Transverse colon (tissue), 4 donors: ENCODE results near the gene DDAH1.
A peak's percentile ranks its signal among the peaks of the same experiment; 100 is the strongest.

Experiments used
- EP300 ChIP-seq: sonication (generic); formaldehyde crosslinking; IDR thresholded peaks from one replicate; pipeline ENCODE4 v1.6.1; 2017; ENCODE audit warnings: antibody characterized with exemption, low read depth
- POLR2A ChIP-seq: fragments of 450-650 bp; IDR thresholded peaks from one replicate; pipeline ENCODE4 v1.6.1; 2016; ENCODE audit warnings: antibody characterized with exemption, mild to moderate bottlenecking, moderate library complexity
- POLR2AphosphoS5 ChIP-seq, 3 donors: sonication (generic); formaldehyde crosslinking; IDR thresholded peaks; one replicate each; pipeline ENCODE4 v1.6.1; 2016; ENCODE audit warnings: antibody characterized with exemption in 3 of 3
- TF ChIP-seq, protein P1 (sequence below), 5 experiments: fragments of 200-600 bp in 3 of 5; fragments of 450-650 bp in 2 of 5; sonication (generic) in 3 of 5; IDR thresholded peaks; 1 replicate in 2 of 5; 2 replicates in 3 of 5; pipeline ENCODE4 v1.5.1; 2016 to 2017; ENCODE audit warnings: antibody characterized with exemption in 5 of 5, inconsistent platforms in 3 of 5, mild to moderate bottlenecking in 2 of 5, moderate library complexity in 1 of 5

DNA sequence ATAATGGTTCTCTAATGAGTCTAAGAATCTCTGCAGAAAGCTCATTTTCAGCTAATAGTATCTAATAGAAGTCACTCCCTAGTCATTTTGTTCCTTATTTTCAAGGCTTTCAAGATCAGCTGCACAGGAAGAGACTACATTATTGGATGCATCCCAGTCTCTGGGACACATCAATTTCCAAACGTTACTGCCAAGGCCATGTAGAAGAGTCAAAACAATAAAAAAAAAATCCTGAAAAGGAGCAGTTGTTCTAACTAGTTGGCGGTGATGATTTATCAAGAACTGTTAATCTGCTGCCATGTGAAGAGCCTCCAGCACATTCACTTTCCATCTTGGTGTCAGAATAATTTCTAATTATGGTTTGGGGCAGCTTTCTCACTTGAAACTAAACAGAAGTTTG, 5.7 kb downstream of the DDAH1 start:
- TF ChIP-seq, protein P1, sequence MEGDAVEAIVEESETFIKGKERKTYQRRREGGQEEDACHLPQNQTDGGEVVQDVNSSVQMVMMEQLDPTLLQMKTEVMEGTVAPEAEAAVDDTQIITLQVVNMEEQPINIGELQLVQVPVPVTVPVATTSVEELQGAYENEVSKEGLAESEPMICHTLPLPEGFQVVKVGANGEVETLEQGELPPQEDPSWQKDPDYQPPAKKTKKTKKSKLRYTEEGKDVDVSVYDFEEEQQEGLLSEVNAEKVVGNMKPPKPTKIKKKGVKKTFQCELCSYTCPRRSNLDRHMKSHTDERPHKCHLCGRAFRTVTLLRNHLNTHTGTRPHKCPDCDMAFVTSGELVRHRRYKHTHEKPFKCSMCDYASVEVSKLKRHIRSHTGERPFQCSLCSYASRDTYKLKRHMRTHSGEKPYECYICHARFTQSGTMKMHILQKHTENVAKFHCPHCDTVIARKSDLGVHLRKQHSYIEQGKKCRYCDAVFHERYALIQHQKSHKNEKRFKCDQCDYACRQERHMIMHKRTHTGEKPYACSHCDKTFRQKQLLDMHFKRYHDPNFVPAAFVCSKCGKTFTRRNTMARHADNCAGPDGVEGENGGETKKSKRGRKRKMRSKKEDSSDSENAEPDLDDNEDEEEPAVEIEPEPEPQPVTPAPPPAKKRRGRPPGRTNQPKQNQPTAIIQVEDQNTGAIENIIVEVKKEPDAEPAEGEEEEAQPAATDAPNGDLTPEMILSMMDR (IDR thresholded peaks at IDR 0.05) = no peak
- no peak for TF ChIP-seq EP300
- TF ChIP-seq POLR2AphosphoS5 (IDR thresholded peaks at IDR 0.05) = peak in 1 of 3 donors; percentile 41
- TF ChIP-seq POLR2A = no peak
